SKM-1 (cell line): ENCODE results near the gene GAS2L2.
"Not testable (repeated sequence)": the region's sequence is repeated elsewhere in the genome, so short reads cannot be mapped to it uniquely, and the experiment has no call there.

Source experiments
- DNase-seq: peaks from one replicate; lab custom pipeline; 2025; ENCODE audit not compliant: unreplicated experiment; lab: John Stamatoyannopoulos, UW

The GAS2L2 gene

GRCh38 chr17:35773679-35774425 is 20.8 kb upstream of the GAS2L2 start:
- DNase-seq: no peak

GRCh38 chr17:35773129-35773528 is 20.1 kb upstream of the GAS2L2 start:
- no peak for DNase-seq

- DNase-seq: no peak
These were observed 17.0 kb upstream of the GAS2L2 start for GRCh38 chr17:35769895-35770486.

GRCh38 chr17:35768797-35769196 is 15.8 kb upstream of the GAS2L2 start:
- no peak for DNase-seq

- no peak for DNase-seq
These were observed 14.0 kb upstream of the GAS2L2 start for GRCh38 chr17:35766903-35767510.

- no peak for DNase-seq
These were observed 13.4 kb upstream of the GAS2L2 start for GRCh38 chr17:35766489-35766877.

- DNase-seq: no peak
These were observed 12.9 kb upstream of the GAS2L2 start for GRCh38 chr17:35765756-35766488.

- no peak for DNase-seq
These were observed 12.2 kb upstream of the GAS2L2 start for GRCh38 chr17:35765086-35765710.

GRCh38 chr17:35764123-35764991 is 11.3 kb upstream of the GAS2L2 start:
- DNase-seq: peak; percentile 41

GRCh38 chr17:35763767-35764122 is 10.7 kb upstream of the GAS2L2 start:
- no peak for DNase-seq

GRCh38 chr17:35761601-35762000 is 8.6 kb upstream of the GAS2L2 start:
- DNase-seq: no peak

GRCh38 chr17:35760587-35760986 is 7.5 kb upstream of the GAS2L2 start, which contains the start of gene C17orf50:
TSS of gene C17orf50 (plus strand) at chr17:35760887. CDS start at chr17:35760942, 55 bp downstream.
- DNase-seq: no peak

- no peak for DNase-seq
These were observed 4.2 kb upstream of the GAS2L2 start for GRCh38 chr17:35757243-35757642.

GRCh38 chr17:35752471-35752870 is 568 bp downstream of the GAS2L2 start:
- no peak for DNase-seq

GRCh38 chr17:35751541-35751940 is 1.5 kb downstream of the GAS2L2 start:
- DNase-seq: not testable (repeated sequence)

- DNase-seq: no peak
These were observed 2.3 kb downstream of the GAS2L2 start for GRCh38 chr17:35750526-35751395.

- DNase-seq: no peak
These were observed 3.3 kb downstream of the GAS2L2 start for GRCh38 chr17:35749560-35750412.

GRCh38 chr17:35748979-35749378 is 4.1 kb downstream of the GAS2L2 start:
- DNase-seq: no peak
